ENCODE results near the gene HIRIP3.
A peak's percentile ranks its signal among the peaks of the same experiment; 100 is the strongest.

The HIRIP3 gene

GRCh38 chr16:30000735-30001631 is 5.6 kb upstream of the HIRIP3 start:
- no peak for DNase-seq (ENCODE audit: low read depth in 2 of 2, low spot score in 1 of 2)

- DNase-seq (ENCODE audit: low read depth in 2 of 2, low spot score in 1 of 2), result no peak
These were observed 4.2 kb upstream of the HIRIP3 start for GRCh38 chr16:29999605-30000004.

- DNase-seq (ENCODE audit: low read depth in 2 of 2, low spot score in 1 of 2), result no peak
These were observed 1.4 kb upstream of the HIRIP3 start for GRCh38 chr16:29996766-29997250.

GRCh38 chr16:29995911-29996765 is 721 bp upstream of the HIRIP3 start, which contains the start of gene INO80E:
TSS of gene INO80E (plus strand) at chr16:29996241. CDS start at chr16:29996311, 70 bp downstream.
- DNase-seq (ENCODE audit: low read depth in 2 of 2, low spot score in 1 of 2), result peak; percentile 98

- peak; percentile 33 to 45 for DNase-seq (ENCODE audit: low read depth in 2 of 2, low spot score in 1 of 2)
These were observed 655 bp downstream of the HIRIP3 start for GRCh38 chr16:29994600-29995323.

- DNase-seq (ENCODE audit: low read depth in 2 of 2, low spot score in 1 of 2), result no peak
These were observed 1.4 kb downstream of the HIRIP3 start for GRCh38 chr16:29993903-29994599.

- no peak for DNase-seq (ENCODE audit: low read depth in 2 of 2, low spot score in 1 of 2)
These were observed 2.1 kb downstream of the HIRIP3 start for GRCh38 chr16:29993191-29993902.

- no peak for DNase-seq (ENCODE audit: low read depth in 2 of 2, low spot score in 1 of 2)
These were observed 3.0 kb downstream of the HIRIP3 start for GRCh38 chr16:29992344-29992967.

- no peak for DNase-seq (ENCODE audit: low read depth in 2 of 2, low spot score in 1 of 2)
These were observed 3.9 kb downstream of the HIRIP3 start for GRCh38 chr16:29991571-29991904.

GRCh38 chr16:29990883-29991570 is 4.4 kb downstream of the HIRIP3 start:
- no peak for DNase-seq (ENCODE audit: low read depth in 2 of 2, low spot score in 1 of 2)

GRCh38 chr16:29990034-29990433 is 5.4 kb downstream of the HIRIP3 start:
- no peak for DNase-seq (ENCODE audit: low read depth in 2 of 2, low spot score in 1 of 2)

GRCh38 chr16:29989111-29989858 is 6.1 kb downstream of the HIRIP3 start:
- DNase-seq (ENCODE audit: low read depth in 2 of 2, low spot score in 1 of 2), result no peak

GRCh38 chr16:29988346-29989075 is 6.9 kb downstream of the HIRIP3 start:
- no peak for DNase-seq (ENCODE audit: low read depth in 2 of 2, low spot score in 1 of 2)

GRCh38 chr16:29987371-29988085 is 7.9 kb downstream of the HIRIP3 start:
- no peak for DNase-seq (ENCODE audit: low read depth in 2 of 2, low spot score in 1 of 2)

GRCh38 chr16:29986931-29987330 is 8.5 kb downstream of the HIRIP3 start:
- no peak for DNase-seq (ENCODE audit: low read depth in 2 of 2, low spot score in 1 of 2)

- DNase-seq (ENCODE audit: low read depth in 2 of 2, low spot score in 1 of 2), result no peak
These were observed 9.2 kb downstream of the HIRIP3 start for GRCh38 chr16:29986231-29986630.

GRCh38 chr16:29985271-29985811 is 10.1 kb downstream of the HIRIP3 start:
- DNase-seq (ENCODE audit: low read depth in 2 of 2, low spot score in 1 of 2), result no peak
